Mucosa of stomach (tissue), 1 donor: Measurements from ENCODE around the gene FBXO36.

Source experiments
- H3K27me3 ChIP-seq: one replicate; pipeline ENCODE4 v1.7.0; 2013; ENCODE audit warnings: mild to moderate bottlenecking, low read length; ENCODE audit not compliant: control insufficient read depth, insufficient read depth
- H3K36me3 ChIP-seq: one replicate; pipeline ENCODE4 v1.7.0; 2013; ENCODE audit warnings: low read length; ENCODE audit not compliant: control insufficient read depth, insufficient read depth
- H3K4me1 ChIP-seq: one replicate; pipeline ENCODE4 v1.7.0; 2013; ENCODE audit warnings: mild to moderate bottlenecking, low read length; ENCODE audit not compliant: control insufficient read depth, insufficient read depth
- H3K4me3 ChIP-seq: one replicate; pipeline ENCODE4 v1.7.0; 2013; ENCODE audit warnings: low read length
- H3K9ac ChIP-seq: one replicate; pipeline ENCODE4 v1.7.0; 2013; ENCODE audit warnings: mild to moderate bottlenecking, low read length, moderate library complexity
- H3K9me3 ChIP-seq: one replicate; pipeline ENCODE4 v1.7.0; 2013; ENCODE audit warnings: mild to moderate bottlenecking, low read length, moderate library complexity; ENCODE audit not compliant: control insufficient read depth
- donor health status: Pancreatic carcinoma.

The FBXO36 gene

DNA sequence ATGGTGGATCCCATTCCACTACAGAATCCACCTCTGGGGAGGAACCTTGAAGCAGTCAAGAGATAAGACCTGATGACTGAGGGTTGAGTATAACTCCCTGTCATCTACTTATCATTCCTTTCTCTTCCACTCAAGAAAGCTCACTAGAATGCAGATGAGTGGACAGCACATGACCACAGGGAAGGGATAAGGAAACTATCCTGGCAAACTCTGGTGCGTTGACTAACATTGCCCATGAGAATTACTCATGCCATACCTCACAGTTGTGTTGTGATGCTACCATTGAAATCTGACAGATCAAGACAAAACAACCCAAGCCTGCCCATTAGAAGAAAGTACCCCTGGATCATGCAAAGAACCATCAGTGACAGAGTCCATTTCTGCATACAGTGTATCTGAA lies 119.9 kb downstream of the FBXO36 start:
- H3K4me3 ChIP-seq: no peak overlapping the region
- no peaks in the 10 kb centered on the region for H3K36me3 ChIP-seq
- H3K4me1 ChIP-seq: no peaks in the 10 kb centered on the region
- H3K27me3 ChIP-seq: no peaks in the 10 kb centered on the region
- H3K9me3 ChIP-seq: no peaks in the 10 kb centered on the region
- H3K9ac ChIP-seq: no peak overlapping the region

DNA sequence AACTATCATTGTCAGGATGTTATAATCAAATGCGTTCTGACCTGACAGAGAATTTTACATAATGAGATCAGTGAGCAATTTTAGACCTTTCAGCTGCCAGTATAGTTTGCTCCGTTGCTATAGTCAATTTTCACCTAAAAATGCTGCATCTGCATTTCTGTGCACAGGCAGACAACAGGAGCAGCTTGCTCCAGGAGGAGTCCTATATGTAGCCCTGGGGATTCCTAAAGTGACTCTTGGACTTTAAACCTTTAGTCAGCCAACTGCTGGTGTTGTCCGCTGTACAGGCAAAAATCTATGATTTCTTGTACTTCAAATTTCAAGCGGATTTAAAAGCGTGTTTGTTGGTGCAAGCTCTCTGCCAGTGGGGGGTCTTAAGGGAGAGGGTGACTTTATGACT lies 120.7 kb downstream of the FBXO36 start:
- Histone ChIP-seq H3K4me3 (no peak overlapping the region), H3K9me3 (no peaks in the 10 kb centered on the region), H3K36me3 (no peaks in the 10 kb centered on the region), H3K27me3 (no peaks in the 10 kb centered on the region), H3K4me1 (no peaks in the 10 kb centered on the region), H3K9ac (no peak overlapping the region)

DNA sequence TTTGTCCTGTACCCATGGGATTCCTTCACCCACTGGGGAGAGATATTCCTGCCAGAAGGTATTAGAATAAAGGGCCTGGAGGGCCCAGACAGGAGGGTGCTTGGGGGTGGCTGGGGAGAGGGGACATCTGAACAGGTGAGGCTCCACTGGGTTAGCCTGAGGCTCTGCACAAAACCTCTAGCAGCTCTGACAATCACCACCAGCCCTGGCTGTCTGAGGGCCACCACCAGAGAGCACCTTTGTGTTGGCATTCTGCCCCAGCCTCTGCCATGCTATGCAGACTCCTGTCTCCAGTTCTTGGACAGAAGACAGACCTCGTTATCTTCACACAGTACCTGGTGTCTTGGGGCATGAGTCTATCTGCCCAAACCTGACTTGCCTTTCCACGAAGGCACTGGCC lies 121.2 kb downstream of the FBXO36 start:
- no peak overlapping the region for H3K4me3 ChIP-seq
- H3K9me3 ChIP-seq: no peaks in the 10 kb centered on the region
- H3K9ac ChIP-seq: no peak overlapping the region
- H3K27me3 ChIP-seq: no peaks in the 10 kb centered on the region
- H3K36me3 ChIP-seq: no peaks in the 10 kb centered on the region
- H3K4me1 ChIP-seq: no peaks in the 10 kb centered on the region

DNA sequence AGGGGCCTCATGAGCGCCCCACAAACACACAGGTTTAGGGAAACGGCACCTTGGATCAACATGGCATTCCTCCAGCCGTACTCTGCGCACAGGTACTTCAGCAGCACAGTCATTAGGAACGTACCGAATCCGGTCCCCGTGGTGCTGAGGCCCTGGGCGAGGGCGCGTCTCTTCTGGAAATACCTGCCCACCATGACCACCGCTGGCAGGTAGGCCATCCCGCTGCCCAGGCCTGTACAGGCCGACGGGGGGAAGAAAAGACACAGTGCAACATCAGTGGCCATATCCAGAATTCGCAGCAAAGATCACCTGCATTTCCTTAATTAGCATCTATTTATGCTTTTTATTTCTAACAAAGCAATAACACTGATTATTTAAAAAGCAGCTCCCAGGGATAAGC lies 124.2 kb downstream of the FBXO36 start:
- Histone ChIP-seq H3K4me1 (no peaks in the 10 kb centered on the region), H3K9ac (no peak overlapping the region), H3K9me3 (no peaks in the 10 kb centered on the region), H3K27me3 (no peaks in the 10 kb centered on the region), H3K4me3 (no peak overlapping the region), H3K36me3 (no peaks in the 10 kb centered on the region)

DNA sequence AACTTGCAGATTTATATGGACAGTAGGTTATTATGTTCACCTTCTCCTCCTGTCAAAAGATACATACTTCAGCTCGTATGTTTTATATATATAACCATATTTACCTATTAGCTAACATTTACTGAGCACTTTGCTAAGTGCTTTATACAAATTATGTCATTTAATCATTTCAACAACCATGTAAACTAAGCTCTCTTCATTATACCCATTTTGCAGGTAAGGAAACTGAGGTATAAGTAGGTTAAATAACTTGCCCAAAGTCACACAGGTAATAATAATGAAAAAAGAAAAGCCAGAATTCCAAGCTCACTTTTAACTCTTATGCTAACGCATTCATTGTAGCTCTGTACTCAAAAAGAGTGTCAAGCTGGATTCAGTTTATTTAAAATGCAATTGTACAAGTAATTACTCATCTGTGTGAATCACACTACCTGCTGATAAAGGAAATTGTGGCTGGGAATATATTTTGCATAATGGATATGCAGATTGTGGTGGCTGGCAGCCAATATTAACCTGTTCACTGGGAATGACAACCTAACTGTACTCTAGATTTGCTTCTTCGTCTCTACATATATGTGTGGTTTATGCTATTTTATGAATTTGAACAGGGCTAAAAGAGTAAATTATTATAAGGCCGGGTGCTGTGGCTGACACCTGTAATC lies 125.8 kb downstream of the FBXO36 start:
- Histone ChIP-seq H3K4me3 (no peak overlapping the region), H3K4me1 (no peaks in the 10 kb centered on the region), H3K9ac (no peak overlapping the region), H3K9me3 (no peaks in the 10 kb centered on the region), H3K36me3 (no peaks in the 10 kb centered on the region), H3K27me3 (no peaks in the 10 kb centered on the region)

DNA sequence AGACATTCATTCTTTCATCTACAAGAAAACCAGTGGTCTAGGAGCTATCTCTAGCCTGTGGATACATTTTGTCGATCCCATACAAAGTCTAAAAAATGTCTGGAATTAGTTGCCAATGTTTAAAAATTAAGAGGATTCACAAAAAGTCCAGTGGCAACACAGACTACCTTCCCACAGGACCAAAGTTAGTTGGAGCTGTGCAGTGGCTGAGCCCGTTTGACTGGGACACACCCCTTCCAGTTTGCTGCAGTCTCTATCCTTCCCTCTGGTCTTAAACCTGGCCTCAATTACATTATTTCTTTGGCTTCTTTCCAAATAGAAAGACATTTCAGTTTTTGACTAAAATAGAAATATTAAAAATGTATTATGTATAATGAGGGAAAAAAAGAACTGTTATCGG lies 127.8 kb downstream of the FBXO36 start:
- H3K4me3 ChIP-seq: no peak overlapping the region
- no peaks in the 10 kb centered on the region for H3K27me3 ChIP-seq
- H3K9ac ChIP-seq: no peak overlapping the region
- no peaks in the 10 kb centered on the region for H3K9me3 ChIP-seq
- H3K4me1 ChIP-seq: peaks cover 6% of the 10 kb centered on the region
- no peaks in the 10 kb centered on the region for H3K36me3 ChIP-seq

DNA sequence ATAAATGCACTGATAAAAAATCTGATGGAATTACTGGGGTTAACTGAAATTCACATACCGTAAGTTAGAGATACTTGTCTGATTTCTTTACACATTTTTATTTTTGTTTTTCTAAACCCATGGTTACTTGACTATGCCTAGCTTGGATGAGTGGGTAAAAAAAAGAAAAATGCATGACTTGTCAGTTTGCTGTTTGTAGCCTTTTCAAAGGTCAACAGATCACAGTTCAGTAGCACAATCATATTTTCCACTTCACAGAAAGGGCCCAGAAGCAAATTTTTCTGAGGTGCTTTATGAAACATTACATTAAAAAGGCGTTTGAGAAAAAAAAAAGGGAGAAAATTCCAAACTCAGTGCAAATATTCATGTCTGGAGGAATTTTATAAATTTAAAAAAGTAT lies 130.0 kb downstream of the FBXO36 start:
- H3K27me3 ChIP-seq: no peaks in the 10 kb centered on the region
- H3K9ac ChIP-seq: no peak overlapping the region
- H3K4me1 ChIP-seq: peaks cover 6% of the 10 kb centered on the region
- H3K9me3 ChIP-seq: no peaks in the 10 kb centered on the region
- no peaks in the 10 kb centered on the region for H3K36me3 ChIP-seq
- H3K4me3 ChIP-seq: no peak overlapping the region

DNA sequence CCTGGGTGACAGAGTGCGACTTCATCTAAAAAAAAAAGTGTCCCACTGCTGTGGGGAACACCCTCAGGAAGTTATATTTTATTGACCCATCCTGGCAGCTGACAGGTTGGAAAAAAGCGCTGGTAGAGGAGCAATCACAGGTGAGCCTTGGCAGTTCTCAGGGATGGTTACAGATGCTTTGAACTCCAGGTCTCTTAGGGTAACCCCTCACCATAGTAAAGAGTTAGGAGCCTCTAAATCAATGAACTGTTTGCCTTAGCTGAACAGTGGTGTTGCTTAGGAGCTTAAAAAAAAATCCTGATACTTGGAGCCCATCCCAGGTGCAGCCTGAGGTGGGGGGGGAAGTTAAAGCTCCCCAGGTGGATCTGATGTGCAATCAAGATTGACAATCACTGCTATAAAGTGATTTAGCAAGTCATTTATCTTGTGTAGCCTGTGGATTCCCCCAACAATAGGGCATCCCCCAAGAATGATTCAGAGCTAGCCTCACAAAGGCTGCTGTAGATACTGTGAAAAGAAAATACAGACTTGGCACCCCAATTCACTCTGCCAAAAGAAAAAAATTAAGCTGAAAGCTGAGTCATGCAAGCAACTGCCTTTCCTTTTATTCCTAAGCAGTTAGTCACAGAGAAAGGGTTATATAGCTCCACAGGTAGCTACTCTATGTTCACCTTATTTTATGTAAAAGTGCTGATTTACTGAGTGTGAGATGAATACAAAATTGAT lies 131.6 kb downstream of the FBXO36 start:
- H3K4me3 ChIP-seq: no peak overlapping the region
- no peaks in the 10 kb centered on the region for H3K9me3 ChIP-seq
- no peaks in the 10 kb centered on the region for H3K27me3 ChIP-seq
- no peaks in the 10 kb centered on the region for H3K36me3 ChIP-seq
- peaks cover 6% of the 10 kb centered on the region for H3K4me1 ChIP-seq
- no peak overlapping the region for H3K9ac ChIP-seq

DNA sequence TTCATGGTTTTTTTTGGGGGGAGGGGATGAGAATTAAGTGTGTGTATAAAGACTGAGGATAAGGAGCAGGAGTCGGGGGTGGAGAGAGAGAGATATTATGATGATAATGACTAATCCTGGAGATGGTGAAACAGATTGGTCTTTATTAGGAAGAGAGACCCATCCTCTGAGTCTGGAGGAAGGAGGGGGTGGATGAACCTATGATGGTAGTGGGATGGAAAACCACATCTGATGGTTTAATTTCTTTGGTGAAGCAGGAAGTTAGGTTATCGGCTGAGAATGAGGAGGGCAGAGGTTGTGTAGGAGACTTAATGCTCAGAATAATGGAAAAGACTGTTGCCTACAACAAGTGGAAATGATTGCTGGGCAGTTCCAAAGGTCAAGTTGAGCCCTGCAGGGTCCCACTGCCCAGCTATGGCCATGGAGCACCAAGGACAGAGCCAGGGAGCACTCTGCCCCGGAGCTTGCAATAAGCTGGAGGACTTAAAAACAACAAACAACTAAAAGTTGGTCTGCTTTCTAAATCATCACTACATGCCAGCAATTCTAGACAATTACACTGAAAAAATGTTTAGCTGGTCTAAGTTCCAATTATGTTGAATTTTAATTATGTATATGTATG lies 138.5 kb downstream of the FBXO36 start:
- Histone ChIP-seq H3K4me1 (no peaks in the 10 kb centered on the region), H3K9ac (no peak overlapping the region), H3K9me3 (no peaks in the 10 kb centered on the region), H3K36me3 (no peaks in the 10 kb centered on the region), H3K27me3 (no peaks in the 10 kb centered on the region), H3K4me3 (no peak overlapping the region)
